Activated T-cell treated with anti-CD3 and anti-CD28 coated beads, Interleukin-2, amount 50 U/mL, for 72 hours (primary cell): ENCODE data around the gene RPRD1B. TPM values are rescaled to one million over a fixed set of nuclear protein-coding genes. Genes with fewer than 3 reads are reported as not detected.

Source experiments
- ATAC-seq, 2 donors: fragments of 150-1000 bp; cut with Tn5 transposase; replicated peaks in 1 of 2; 2 replicates each; pipeline ENCODE4 v1.10.0; 2021; ENCODE audit warnings: moderate library complexity in 2 of 2, mild to moderate bottlenecking in 1 of 2
- DNase-seq, 2 donors: peaks; one replicate each; pipeline ENCODE4 v3.0.0; 2021 to 2022; ENCODE audit warnings: mixed read lengths in 1 of 2
- H3K27ac Mint-ChIP-seq: one replicate; pipeline ENCODE4 v1.8.0; 2022; ENCODE audit warnings: mild to moderate bottlenecking, moderate library complexity, mixed read lengths
- H3K27me3 Mint-ChIP-seq: one replicate; pipeline ENCODE4 v1.8.0; 2022; ENCODE audit warnings: low read depth, mixed read lengths
- H3K36me3 Mint-ChIP-seq, 2 donors: one replicate each; pipeline ENCODE4 v1.8.0; 2022; ENCODE audit warnings: mixed read lengths in 2 of 2, mild to moderate bottlenecking in 1 of 2; ENCODE audit not compliant: insufficient read depth in 2 of 2
- H3K4me1 Mint-ChIP-seq: one replicate; pipeline ENCODE4 v1.8.0; 2022; ENCODE audit warnings: low read depth, mixed read lengths
- H3K4me3 Mint-ChIP-seq, 2 donors: one replicate each; pipeline ENCODE4 v1.8.0; 2022; ENCODE audit warnings: mild to moderate bottlenecking in 2 of 2, mixed read lengths in 2 of 2, moderate library complexity in 2 of 2
- H3K9me3 Mint-ChIP-seq, 2 donors: one replicate each; pipeline ENCODE4 v1.8.0; 2022; ENCODE audit warnings: mixed read lengths in 2 of 2
- total RNA-seq, 2 donors: library from RNA; stranded (reverse); gene quantifications; one replicate each; pipeline ENCODE4 v1.2.3, GENCODE V29; 2022

The RPRD1B gene
- total RNA-seq, 2 donors from 2014 or later: 33.3 to 52.3 TPM

GRCh38 chr20:38075161-38075998 lies 41.8 kb downstream of the RPRD1B start:
- Mint-ChIP-seq H3K4me1 (peaks cover 7% of the 10 kb centered on the region), H3K27me3 (no peaks in the 10 kb centered on the region), H3K9me3 (peaks cover 0 to 2% of the 10 kb centered on the region in 2 donors), H3K36me3 (peaks cover 23 to 35% of the 10 kb centered on the region in 2 donors), H3K4me3 (no peak overlapping the region), H3K27ac (peak overlapping the region; percentile 36)
- ATAC-seq (no peak), DNase-seq (no peak)

- ATAC-seq: no peak
- Mint-ChIP-seq H3K9me3 (peaks cover 0 to 2% of the 10 kb centered on the region in 2 donors), H3K4me1 (peaks cover 7% of the 10 kb centered on the region), H3K27ac (no peak overlapping the region), H3K36me3 (peaks cover 18 to 41% of the 10 kb centered on the region in 2 donors), H3K4me3 (no peak overlapping the region), H3K27me3 (no peaks in the 10 kb centered on the region)
- no peak for DNase-seq
Measured at GRCh38 chr20:38076548-38076947, 43.0 kb downstream of the RPRD1B start.

- no peak for DNase-seq
- peaks cover 0 to 2% of the 10 kb centered on the region in 2 donors for H3K9me3 Mint-ChIP-seq
- no peak for ATAC-seq
- H3K27ac Mint-ChIP-seq: no peak overlapping the region
- no peak overlapping the region for H3K4me3 Mint-ChIP-seq
- H3K4me1 Mint-ChIP-seq: peaks cover 7% of the 10 kb centered on the region
- H3K36me3 Mint-ChIP-seq: peaks cover 14 to 45% of the 10 kb centered on the region in 2 donors
- H3K27me3 Mint-ChIP-seq: no peaks in the 10 kb centered on the region
Measured at GRCh38 chr20:38078084-38078483, 44.5 kb downstream of the RPRD1B start.

- DNase-seq (no peak), ATAC-seq (no peak)
- Mint-ChIP-seq H3K36me3 (peaks cover 14 to 45% of the 10 kb centered on the region in 2 donors), H3K4me1 (peaks cover 7% of the 10 kb centered on the region), H3K27ac (peak overlapping the region; percentile 70), H3K27me3 (no peaks in the 10 kb centered on the region), H3K9me3 (peaks cover 0 to 2% of the 10 kb centered on the region in 2 donors), H3K4me3 (no peak overlapping the region)
Measured at GRCh38 chr20:38079353-38079752, 45.8 kb downstream of the RPRD1B start.

- DNase-seq (no peak), ATAC-seq (no peak)
- Mint-ChIP-seq H3K9me3 (peaks cover 0 to 2% of the 10 kb centered on the region in 2 donors), H3K36me3 (peaks cover 19 to 49% of the 10 kb centered on the region in 2 donors), H3K27me3 (no peaks in the 10 kb centered on the region), H3K27ac (no peak overlapping the region), H3K4me3 (no peak overlapping the region), H3K4me1 (peaks cover 7% of the 10 kb centered on the region)
Measured at GRCh38 chr20:38081575-38081974, 48.0 kb downstream of the RPRD1B start.

- peaks cover 0 to 2% of the 10 kb centered on the region in 2 donors for H3K9me3 Mint-ChIP-seq
- peaks cover 14 to 44% of the 10 kb centered on the region in 2 donors for H3K36me3 Mint-ChIP-seq
- H3K4me1 Mint-ChIP-seq: peaks cover 7% of the 10 kb centered on the region
- no peak overlapping the region for H3K27ac Mint-ChIP-seq
- ATAC-seq (no peak), DNase-seq (no peak)
- H3K27me3 Mint-ChIP-seq: no peaks in the 10 kb centered on the region
- no peak overlapping the region for H3K4me3 Mint-ChIP-seq
Measured at GRCh38 chr20:38082894-38083293, 49.3 kb downstream of the RPRD1B start.

GRCh38 chr20:38083338-38084048 lies 49.9 kb downstream of the RPRD1B start:
- Mint-ChIP-seq H3K9me3 (peaks cover 0 to 2% of the 10 kb centered on the region in 2 donors), H3K27me3 (no peaks in the 10 kb centered on the region), H3K4me3 (no peak overlapping the region), H3K27ac (no peak overlapping the region), H3K4me1 (peaks cover 7% of the 10 kb centered on the region), H3K36me3 (peaks cover 12 to 42% of the 10 kb centered on the region in 2 donors)
- DNase-seq (no peak), ATAC-seq (no peak)

- Mint-ChIP-seq H3K36me3 (peaks cover 7 to 32% of the 10 kb centered on the region in 2 donors), H3K27ac (no peak overlapping the region), H3K4me3 (no peak overlapping the region), H3K27me3 (no peaks in the 10 kb centered on the region), H3K4me1 (peaks cover 6% of the 10 kb centered on the region), H3K9me3 (no peaks in the 10 kb centered on the region)
- ATAC-seq (no peak), DNase-seq (no peak)
Measured at GRCh38 chr20:38084425-38084951, 50.9 kb downstream of the RPRD1B start.

GRCh38 chr20:38085026-38085425 lies 51.5 kb downstream of the RPRD1B start:
- H3K36me3 Mint-ChIP-seq: peaks cover 4 to 30% of the 10 kb centered on the region in 2 donors
- peaks cover under 1% of the 10 kb centered on the region for H3K4me1 Mint-ChIP-seq
- no peaks in the 10 kb centered on the region for H3K27me3 Mint-ChIP-seq
- DNase-seq: no peak
- H3K4me3 Mint-ChIP-seq: no peak overlapping the region
- no peak for ATAC-seq
- no peaks in the 10 kb centered on the region for H3K9me3 Mint-ChIP-seq
- H3K27ac Mint-ChIP-seq: peak overlapping the region; percentile 18

GRCh38 chr20:38089500-38089899 lies 56.0 kb downstream of the RPRD1B start:
- Mint-ChIP-seq H3K36me3 (peaks cover 4 to 19% of the 10 kb centered on the region in 2 donors), H3K9me3 (no peaks in the 10 kb centered on the region), H3K27ac (no peak overlapping the region)

GRCh38 chr20:38090061-38090460 lies 56.5 kb downstream of the RPRD1B start:
- Mint-ChIP-seq H3K4me1 (peaks cover 29% of the 10 kb centered on the region), H3K9me3 (no peaks in the 10 kb centered on the region), H3K27ac (no peak overlapping the region), H3K27me3 (no peaks in the 10 kb centered on the region), H3K36me3 (peaks cover 3 to 19% of the 10 kb centered on the region in 2 donors), H3K4me3 (no peak overlapping the region)
- ATAC-seq (no peak), DNase-seq (no peak)

More at GRCh38 chr20:38089500-38089899, 56.0 kb downstream of the RPRD1B start:
- Mint-ChIP-seq H3K4me1 (peaks cover 24% of the 10 kb centered on the region), H3K27me3 (no peaks in the 10 kb centered on the region), H3K4me3 (no peak overlapping the region)
- no peak for ATAC-seq
- DNase-seq: no peak

GRCh38 chr20:38091441-38092216 lies 58.1 kb downstream of the RPRD1B start:
- peaks cover 0 to 12% of the 10 kb centered on the region in 2 donors for H3K36me3 Mint-ChIP-seq
- no peaks in the 10 kb centered on the region for H3K9me3 Mint-ChIP-seq
- no peaks in the 10 kb centered on the region for H3K27me3 Mint-ChIP-seq
- H3K4me1 Mint-ChIP-seq: peaks cover 37% of the 10 kb centered on the region
- peak overlapping the region in 1 of 2 donors; percentile 27 for H3K4me3 Mint-ChIP-seq
- ATAC-seq (no peak), DNase-seq (no peak)
- peak overlapping the region; percentile 64 for H3K27ac Mint-ChIP-seq
